Neural cell (in vitro differentiated cells): ENCODE measurements around the gene GALNT12. TPM values are rescaled to one million over a fixed set of nuclear protein-coding genes. Genes with fewer than 3 reads are reported as not detected.

ENCODE experiments used
- H2AFZ ChIP-seq: fragments of 200-600, 300-800 bp; sonication (generic), shearing (Covaris generic); 2 replicates; pipeline ENCODE4 v1.6.0; 2014; ENCODE audit warnings: low read depth, mild to moderate bottlenecking, antibody characterized with exemption, low read length, moderate library complexity
- H3F3A ChIP-seq: fragments of 200-600 bp; shearing (Covaris generic); 2 replicates; pipeline ENCODE4 v1.6.1; 2016; ENCODE audit warnings: mild to moderate bottlenecking, moderate library complexity, mixed read lengths, antibody characterized with exemption, low read length; ENCODE audit not compliant: insufficient read depth, poor library complexity, severe bottlenecking
- H3K27ac ChIP-seq: fragments of 200-600, 300-800 bp; sonication (generic), shearing (Covaris generic); 2 replicates; pipeline ENCODE4 v1.5.1; 2014; ENCODE audit warnings: mild to moderate bottlenecking, low read length, moderate library complexity
- H3K27me3 ChIP-seq: fragments of 300-800, 200-600 bp; sonication (generic), shearing (Covaris generic); 2 replicates; pipeline ENCODE4 v1.6.0; 2014; ENCODE audit warnings: mild to moderate bottlenecking, low read depth, low read length, moderate library complexity; ENCODE audit not compliant: insufficient read depth
- H3K36me3 ChIP-seq: fragments of 300-800, 200-600 bp; sonication (generic), shearing (Covaris generic); 2 replicates; pipeline ENCODE4 v1.5.1; 2014; ENCODE audit warnings: mild to moderate bottlenecking, antibody characterized with exemption, low read length, moderate library complexity; ENCODE audit not compliant: insufficient read depth
- H3K4me2 ChIP-seq: fragments of 300-800, 200-600 bp; sonication (generic), shearing (Covaris generic); 2 replicates; pipeline ENCODE4 v1.6.0; 2014; ENCODE audit warnings: mild to moderate bottlenecking, low read length
- H3K4me3 ChIP-seq: fragments of 300-800, 200-600 bp; sonication (generic), shearing (Covaris generic); 2 replicates; pipeline ENCODE4 v1.5.1; 2014; ENCODE audit warnings: mild to moderate bottlenecking, low read length, moderate library complexity
- H3K79me2 ChIP-seq: fragments of 200-600 bp; shearing (Covaris generic); replicated peaks from 2 replicates; pipeline ENCODE4 v1.6.0; 2014; ENCODE audit warnings: mild to moderate bottlenecking, low read length, moderate library complexity; ENCODE audit not compliant: insufficient read depth
- H3K9ac ChIP-seq: fragments of 300-800, 200-600 bp; sonication (generic), shearing (Covaris generic); 2 replicates; pipeline ENCODE4 v1.6.1; 2016; ENCODE audit warnings: mild to moderate bottlenecking, low read length, mixed read lengths
- H3K9me2 ChIP-seq: fragments of 200-600 bp; shearing (Covaris generic); 2 replicates; pipeline ENCODE4 v1.6.1; 2016; ENCODE audit warnings: mild to moderate bottlenecking, low read length, mixed read lengths; ENCODE audit not compliant: insufficient read depth
- H3K9me3 ChIP-seq: fragments of 200-600, 300-800 bp; sonication (generic), shearing (Covaris generic); 2 replicates; pipeline ENCODE4 v1.6.1; 2016; ENCODE audit warnings: mild to moderate bottlenecking, mixed run types, low read length, moderate library complexity, mixed read lengths
- H4K20me1 ChIP-seq: fragments of 200-600 bp; shearing (Covaris generic); 2 replicates; pipeline ENCODE4 v1.6.1; 2016; ENCODE audit warnings: mild to moderate bottlenecking, mixed run types; ENCODE audit not compliant: insufficient read depth
- EP300 ChIP-seq: fragments of 450-650 bp; conservative IDR thresholded peaks from 2 replicates; pipeline ENCODE4 v1.6.1; 2014; ENCODE audit warnings: antibody characterized with exemption, mild to moderate bottlenecking, moderate library complexity; ENCODE audit not compliant: poor library complexity, severe bottlenecking
- EZH2 ChIP-seq: fragments of 200-600, 300-800 bp; shearing (Covaris generic), sonication (generic); IDR thresholded peaks from 2 replicates; pipeline ENCODE4 v1.6.1; 2014; ENCODE audit warnings: antibody characterized with exemption, low read length, borderline replicate concordance, mild to moderate bottlenecking; ENCODE audit not compliant: insufficient read depth, poor library complexity, severe bottlenecking
- MXI1 ChIP-seq: fragments of 450-650 bp; conservative IDR thresholded peaks from 2 replicates; pipeline ENCODE4 v1.6.1; 2014; ENCODE audit warnings: antibody characterized with exemption, mild to moderate bottlenecking; ENCODE audit not compliant: poor library complexity, severe bottlenecking
- POLR2AphosphoS5 ChIP-seq: IDR thresholded peaks from 2 replicates; pipeline ENCODE4 v1.6.1; 2012
- RAD21 ChIP-seq: fragments of 450-650 bp; conservative IDR thresholded peaks from 2 replicates; pipeline ENCODE4 v1.6.1; 2014; ENCODE audit warnings: antibody characterized with exemption, mild to moderate bottlenecking, moderate library complexity
- REST ChIP-seq: IDR thresholded peaks from 2 replicates; pipeline ENCODE4 v1.6.1; 2012; ENCODE audit warnings: borderline replicate concordance
- SMC3 ChIP-seq: fragments of 450-650 bp; conservative IDR thresholded peaks from 2 replicates; pipeline ENCODE4 v1.6.1; 2014; ENCODE audit warnings: antibody characterized with exemption, mild to moderate bottlenecking, moderate library complexity; ENCODE audit not compliant: poor library complexity
- TAF1 ChIP-seq: IDR thresholded peaks from 2 replicates; pipeline ENCODE4 v1.6.1; 2012; ENCODE audit warnings: low read depth
- polyA plus RNA-seq: library from polyadenylated mRNA; depleted of rRNA; stranded (reverse); fragments of >200 nt; gene quantifications from 2 replicates; pipeline ENCODE4 v1.2.3, GENCODE V29; 2014
- TF ChIP-seq, protein P1 (sequence below): fragments of 450-650 bp; IDR thresholded peaks from 2 replicates; pipeline ENCODE4 v1.5.1; 2014; ENCODE audit warnings: antibody characterized with exemption, mild to moderate bottlenecking, moderate library complexity; ENCODE audit not compliant: poor library complexity, severe bottlenecking

The GALNT12 gene
- polyA plus RNA-seq, 1 donor from 2014 or later, result 8.4 TPM

- H3K4me3 ChIP-seq, result no peak overlapping the region
- no peaks in the 10 kb centered on the region for H3K79me2 ChIP-seq
- H3K9ac ChIP-seq, result no peak overlapping the region
- no peaks in the 10 kb centered on the region for H3K36me3 ChIP-seq
- no peaks in the 10 kb centered on the region for H4K20me1 ChIP-seq
- no peak for TF ChIP-seq EP300
- no peak for TF ChIP-seq POLR2AphosphoS5
- no peak for TF ChIP-seq SMC3
- no peak for TF ChIP-seq TAF1
- no peak for TF ChIP-seq RAD21
- no peak for TF ChIP-seq EZH2
- no peak for TF ChIP-seq REST
- TF ChIP-seq, protein P1, sequence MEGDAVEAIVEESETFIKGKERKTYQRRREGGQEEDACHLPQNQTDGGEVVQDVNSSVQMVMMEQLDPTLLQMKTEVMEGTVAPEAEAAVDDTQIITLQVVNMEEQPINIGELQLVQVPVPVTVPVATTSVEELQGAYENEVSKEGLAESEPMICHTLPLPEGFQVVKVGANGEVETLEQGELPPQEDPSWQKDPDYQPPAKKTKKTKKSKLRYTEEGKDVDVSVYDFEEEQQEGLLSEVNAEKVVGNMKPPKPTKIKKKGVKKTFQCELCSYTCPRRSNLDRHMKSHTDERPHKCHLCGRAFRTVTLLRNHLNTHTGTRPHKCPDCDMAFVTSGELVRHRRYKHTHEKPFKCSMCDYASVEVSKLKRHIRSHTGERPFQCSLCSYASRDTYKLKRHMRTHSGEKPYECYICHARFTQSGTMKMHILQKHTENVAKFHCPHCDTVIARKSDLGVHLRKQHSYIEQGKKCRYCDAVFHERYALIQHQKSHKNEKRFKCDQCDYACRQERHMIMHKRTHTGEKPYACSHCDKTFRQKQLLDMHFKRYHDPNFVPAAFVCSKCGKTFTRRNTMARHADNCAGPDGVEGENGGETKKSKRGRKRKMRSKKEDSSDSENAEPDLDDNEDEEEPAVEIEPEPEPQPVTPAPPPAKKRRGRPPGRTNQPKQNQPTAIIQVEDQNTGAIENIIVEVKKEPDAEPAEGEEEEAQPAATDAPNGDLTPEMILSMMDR, result no peak
- TF ChIP-seq MXI1, result no peak
- no peak overlapping the region for H3K4me2 ChIP-seq
- no peaks in the 10 kb centered on the region for H3K27me3 ChIP-seq
- H2AFZ ChIP-seq, result no peak overlapping the region
- no peaks in the 10 kb centered on the region for H3K9me3 ChIP-seq
- no peaks in the 10 kb centered on the region for H3K9me2 ChIP-seq
- no peaks in the 10 kb centered on the region for H3F3A ChIP-seq
- H3K27ac ChIP-seq, result no peak overlapping the region
Measured at GRCh38 chr9:98833090-98833956, 25.9 kb downstream of the GALNT12 start.

DNA sequence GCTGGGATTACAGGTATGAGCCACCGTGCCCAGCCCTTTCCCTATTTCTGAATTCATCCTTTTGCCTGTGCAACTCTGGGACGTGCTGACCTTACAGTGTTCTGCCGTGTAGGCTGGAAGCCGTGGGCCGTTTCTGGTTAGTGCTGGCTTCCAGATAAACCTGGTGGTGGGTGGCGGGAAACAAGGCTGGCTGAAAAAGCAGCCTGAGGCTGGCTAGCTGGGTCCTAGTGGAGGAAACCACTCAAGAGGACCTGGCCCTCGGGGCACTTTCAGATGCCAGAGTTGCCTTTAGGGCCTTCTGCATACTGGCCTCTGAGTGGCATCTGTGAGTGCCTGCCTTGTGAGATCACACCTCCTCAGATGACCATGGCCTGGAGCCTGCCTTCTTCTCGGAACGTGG, 26.9 kb downstream of the GALNT12 start:
- Histone ChIP-seq H3K79me2 (no peaks in the 10 kb centered on the region), H3F3A (no peaks in the 10 kb centered on the region), H3K9ac (no peak overlapping the region), H3K9me2 (no peaks in the 10 kb centered on the region), H3K9me3 (no peaks in the 10 kb centered on the region), H3K4me2 (no peak overlapping the region), H2AFZ (no peak overlapping the region), H4K20me1 (no peaks in the 10 kb centered on the region), H3K27me3 (no peaks in the 10 kb centered on the region), H3K27ac (no peak overlapping the region), H3K4me3 (no peak overlapping the region), H3K36me3 (no peaks in the 10 kb centered on the region)
- TF ChIP-seq REST, result no peak
- TF ChIP-seq POLR2AphosphoS5, result no peak
- no peak for TF ChIP-seq SMC3
- TF ChIP-seq TAF1, result no peak
- no peak for TF ChIP-seq RAD21
- no peak for TF ChIP-seq EP300
- no peak for TF ChIP-seq MXI1
- TF ChIP-seq EZH2, result no peak
- TF ChIP-seq, protein P1, result no peak
